ENCODE data around the gene RPAIN. TPM values are rescaled to one million over a fixed set of nuclear protein-coding genes. Genes with fewer than 3 reads are reported as not detected.
A peak's percentile ranks its signal among the peaks of the same experiment; 100 is the strongest.

Gene RPAIN
- polyA plus RNA-seq, 1 donor from 2014 or later: 451 TPM

DNA sequence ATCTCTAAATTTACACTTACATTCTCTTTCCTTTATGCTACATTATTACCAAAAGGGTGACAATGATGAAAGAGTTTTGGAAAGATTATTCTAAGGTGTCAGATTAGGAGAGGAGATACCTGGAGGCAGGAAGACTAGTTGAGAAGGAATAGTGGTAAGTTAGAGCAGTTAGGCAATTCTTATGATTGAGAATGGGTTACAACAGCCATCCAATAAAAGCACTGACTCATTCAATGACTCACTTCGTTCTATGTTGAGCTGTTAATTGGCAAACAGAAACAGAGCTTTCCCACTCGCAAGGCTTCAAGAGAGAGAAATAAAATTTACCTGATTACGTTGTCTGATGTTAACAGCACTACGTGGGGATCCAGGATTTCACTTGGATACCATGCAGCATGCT is 6.3 kb upstream of the RPAIN start:
- Histone ChIP-seq H3F3A (ENCODE audit: insufficient read depth, low read length, poor library complexity, severe bottlenecking) (no peaks in the 10 kb centered on the region), H3K27me3 (ENCODE audit: insufficient read depth, low read depth, low read length) (no peaks in the 10 kb centered on the region), H3K36me3 (ENCODE audit: insufficient read depth, low read length) (no peaks in the 10 kb centered on the region), H3K27ac (ENCODE audit: low read length) (no peak overlapping the region), H4K20me1 (ENCODE audit: insufficient read depth) (no peaks in the 10 kb centered on the region), H3K4me2 (ENCODE audit: low read length) (no peak overlapping the region), H3K9me3 (ENCODE audit: low read length) (no peaks in the 10 kb centered on the region), H3K9me2 (ENCODE audit: insufficient read depth, low read length) (no peaks in the 10 kb centered on the region), H3K79me2 (replicated peaks; ENCODE audit: insufficient read depth, low read length) (peaks cover 29% of the 10 kb centered on the region), H3K4me3 (ENCODE audit: low read length) (no peak overlapping the region), H2AFZ (ENCODE audit: low read depth, low read length) (no peak overlapping the region), H3K9ac (ENCODE audit: low read length) (no peak overlapping the region)
- TF ChIP-seq TAF1 (IDR thresholded peaks at IDR 0.05; ENCODE audit: low read depth) (no peak), POLR2AphosphoS5 (IDR thresholded peaks at IDR 0.05) (no peak), EZH2 (IDR thresholded peaks at IDR 0.05; ENCODE audit: borderline replicate concordance, insufficient read depth, low read length, poor library complexity, severe bottlenecking) (no peak), EP300 (conservative IDR thresholded peaks at IDR 0.05; ENCODE audit: poor library complexity, severe bottlenecking) (no peak), SMC3 (conservative IDR thresholded peaks at IDR 0.05; ENCODE audit: poor library complexity) (no peak), RAD21 (conservative IDR thresholded peaks at IDR 0.05) (no peak), MXI1 (conservative IDR thresholded peaks at IDR 0.05; ENCODE audit: poor library complexity, severe bottlenecking) (no peak), REST (IDR thresholded peaks at IDR 0.05; ENCODE audit: borderline replicate concordance) (no peak)
- TF ChIP-seq, protein P1, sequence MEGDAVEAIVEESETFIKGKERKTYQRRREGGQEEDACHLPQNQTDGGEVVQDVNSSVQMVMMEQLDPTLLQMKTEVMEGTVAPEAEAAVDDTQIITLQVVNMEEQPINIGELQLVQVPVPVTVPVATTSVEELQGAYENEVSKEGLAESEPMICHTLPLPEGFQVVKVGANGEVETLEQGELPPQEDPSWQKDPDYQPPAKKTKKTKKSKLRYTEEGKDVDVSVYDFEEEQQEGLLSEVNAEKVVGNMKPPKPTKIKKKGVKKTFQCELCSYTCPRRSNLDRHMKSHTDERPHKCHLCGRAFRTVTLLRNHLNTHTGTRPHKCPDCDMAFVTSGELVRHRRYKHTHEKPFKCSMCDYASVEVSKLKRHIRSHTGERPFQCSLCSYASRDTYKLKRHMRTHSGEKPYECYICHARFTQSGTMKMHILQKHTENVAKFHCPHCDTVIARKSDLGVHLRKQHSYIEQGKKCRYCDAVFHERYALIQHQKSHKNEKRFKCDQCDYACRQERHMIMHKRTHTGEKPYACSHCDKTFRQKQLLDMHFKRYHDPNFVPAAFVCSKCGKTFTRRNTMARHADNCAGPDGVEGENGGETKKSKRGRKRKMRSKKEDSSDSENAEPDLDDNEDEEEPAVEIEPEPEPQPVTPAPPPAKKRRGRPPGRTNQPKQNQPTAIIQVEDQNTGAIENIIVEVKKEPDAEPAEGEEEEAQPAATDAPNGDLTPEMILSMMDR (IDR thresholded peaks at IDR 0.05; ENCODE audit: poor library complexity, severe bottlenecking): no peak

- no peak overlapping the region for H3K27ac ChIP-seq (ENCODE audit: low read length)
- no peak overlapping the region for H3K4me2 ChIP-seq (ENCODE audit: low read length)
- H4K20me1 ChIP-seq (ENCODE audit: insufficient read depth): no peaks in the 10 kb centered on the region
- H3K36me3 ChIP-seq (ENCODE audit: insufficient read depth, low read length): no peaks in the 10 kb centered on the region
- peaks cover 46% of the 10 kb centered on the region for H3K79me2 ChIP-seq (replicated peaks; ENCODE audit: insufficient read depth, low read length)
- no peaks in the 10 kb centered on the region for H3K9me3 ChIP-seq (ENCODE audit: low read length)
- TF ChIP-seq SMC3 (conservative IDR thresholded peaks at IDR 0.05; ENCODE audit: poor library complexity): no peak
- no peak for TF ChIP-seq EP300 (conservative IDR thresholded peaks at IDR 0.05; ENCODE audit: poor library complexity, severe bottlenecking)
- TF ChIP-seq, protein P1 (IDR thresholded peaks at IDR 0.05; ENCODE audit: poor library complexity, severe bottlenecking): no peak
- TF ChIP-seq RAD21 (conservative IDR thresholded peaks at IDR 0.05): no peak
- no peak for TF ChIP-seq POLR2AphosphoS5 (IDR thresholded peaks at IDR 0.05)
- no peak for TF ChIP-seq MXI1 (conservative IDR thresholded peaks at IDR 0.05; ENCODE audit: poor library complexity, severe bottlenecking)
- TF ChIP-seq TAF1 (IDR thresholded peaks at IDR 0.05; ENCODE audit: low read depth): no peak
- TF ChIP-seq REST (IDR thresholded peaks at IDR 0.05; ENCODE audit: borderline replicate concordance): no peak
- TF ChIP-seq EZH2 (IDR thresholded peaks at IDR 0.05; ENCODE audit: borderline replicate concordance, insufficient read depth, low read length, poor library complexity, severe bottlenecking): no peak
- no peaks in the 10 kb centered on the region for H3F3A ChIP-seq (ENCODE audit: insufficient read depth, low read length, poor library complexity, severe bottlenecking)
- peak overlapping the region; percentile 85 for H3K4me3 ChIP-seq (ENCODE audit: low read length)
- no peaks in the 10 kb centered on the region for H3K27me3 ChIP-seq (ENCODE audit: insufficient read depth, low read depth, low read length)
- H3K9me2 ChIP-seq (ENCODE audit: insufficient read depth, low read length): no peaks in the 10 kb centered on the region
- H3K9ac ChIP-seq (ENCODE audit: low read length): no peak overlapping the region
- H2AFZ ChIP-seq (ENCODE audit: low read depth, low read length): no peak overlapping the region
These were observed 3.1 kb upstream of the RPAIN start for GRCh38 chr17:5416901-5417300.
